ENCODE results near the gene GYS1. TPM values are rescaled to one million over a fixed set of nuclear protein-coding genes. Genes with fewer than 3 reads are reported as not detected.

Gene GYS1
- polyA plus RNA-seq, 1 experiment: 49.7 TPM

DNA sequence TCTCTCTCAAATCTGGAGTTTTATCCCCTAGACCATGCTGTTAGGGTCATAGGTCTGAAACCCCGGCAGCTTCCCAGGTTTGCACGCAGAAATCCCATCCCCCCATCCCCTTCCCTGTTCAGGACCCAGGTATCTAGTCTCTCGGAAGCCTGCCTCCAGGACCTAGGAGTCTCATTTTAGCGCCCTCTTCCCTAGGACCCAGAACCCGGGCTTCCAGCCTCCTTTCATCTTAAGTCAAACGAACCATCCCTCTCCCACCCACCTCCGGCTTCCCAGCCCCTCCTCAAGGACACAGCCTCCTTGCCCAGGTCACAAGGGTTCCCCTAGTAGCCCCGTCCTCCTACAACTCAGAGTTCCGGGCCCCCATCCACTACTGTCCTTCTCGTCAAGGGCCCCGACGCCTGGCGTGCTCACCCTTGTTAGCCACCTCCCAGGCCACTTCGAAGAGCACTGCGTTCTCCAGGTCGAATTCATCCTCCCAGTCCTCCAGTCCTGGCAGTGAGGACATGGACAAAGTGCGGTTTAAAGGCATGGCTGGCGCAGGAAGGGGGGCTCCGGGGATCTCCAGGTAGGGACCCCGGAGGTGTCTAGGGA is 431 bp downstream of the GYS1 start:
- POLR2A ChIA-PET: interaction anchor here (0.5 to 1.8 kb wide), 4 partner anchors 14 to 64 kb away, joined by 3 to 6 read pairs (median 4); partner anchors contain the start of gene CGB7
- CTCF ChIA-PET: interaction anchor here (0.8 to 2.7 kb wide), 19 partner anchors 11 to 205 kb away, joined by 3 to 44 read pairs (median 4); partner anchors contain the start of gene HSD17B14
- no peak for DNase-seq (ENCODE audit: low read depth)
- TF ChIP-seq, protein P1, sequence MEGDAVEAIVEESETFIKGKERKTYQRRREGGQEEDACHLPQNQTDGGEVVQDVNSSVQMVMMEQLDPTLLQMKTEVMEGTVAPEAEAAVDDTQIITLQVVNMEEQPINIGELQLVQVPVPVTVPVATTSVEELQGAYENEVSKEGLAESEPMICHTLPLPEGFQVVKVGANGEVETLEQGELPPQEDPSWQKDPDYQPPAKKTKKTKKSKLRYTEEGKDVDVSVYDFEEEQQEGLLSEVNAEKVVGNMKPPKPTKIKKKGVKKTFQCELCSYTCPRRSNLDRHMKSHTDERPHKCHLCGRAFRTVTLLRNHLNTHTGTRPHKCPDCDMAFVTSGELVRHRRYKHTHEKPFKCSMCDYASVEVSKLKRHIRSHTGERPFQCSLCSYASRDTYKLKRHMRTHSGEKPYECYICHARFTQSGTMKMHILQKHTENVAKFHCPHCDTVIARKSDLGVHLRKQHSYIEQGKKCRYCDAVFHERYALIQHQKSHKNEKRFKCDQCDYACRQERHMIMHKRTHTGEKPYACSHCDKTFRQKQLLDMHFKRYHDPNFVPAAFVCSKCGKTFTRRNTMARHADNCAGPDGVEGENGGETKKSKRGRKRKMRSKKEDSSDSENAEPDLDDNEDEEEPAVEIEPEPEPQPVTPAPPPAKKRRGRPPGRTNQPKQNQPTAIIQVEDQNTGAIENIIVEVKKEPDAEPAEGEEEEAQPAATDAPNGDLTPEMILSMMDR (IDR thresholded peaks at IDR 0.05; ENCODE audit: insufficient read depth, low read depth, low read length): no peak
- peaks cover 20% of the 10 kb centered on the region for H3K36me3 ChIP-seq (ENCODE audit: control insufficient read depth, insufficient read depth, low read length)
- H3K4me3 ChIP-seq (ENCODE audit: low read depth, low read length): peak overlapping the region; percentile 94
- H3K27me3 ChIP-seq (ENCODE audit: control insufficient read depth, insufficient read depth, low read length): no peaks in the 10 kb centered on the region

DNA sequence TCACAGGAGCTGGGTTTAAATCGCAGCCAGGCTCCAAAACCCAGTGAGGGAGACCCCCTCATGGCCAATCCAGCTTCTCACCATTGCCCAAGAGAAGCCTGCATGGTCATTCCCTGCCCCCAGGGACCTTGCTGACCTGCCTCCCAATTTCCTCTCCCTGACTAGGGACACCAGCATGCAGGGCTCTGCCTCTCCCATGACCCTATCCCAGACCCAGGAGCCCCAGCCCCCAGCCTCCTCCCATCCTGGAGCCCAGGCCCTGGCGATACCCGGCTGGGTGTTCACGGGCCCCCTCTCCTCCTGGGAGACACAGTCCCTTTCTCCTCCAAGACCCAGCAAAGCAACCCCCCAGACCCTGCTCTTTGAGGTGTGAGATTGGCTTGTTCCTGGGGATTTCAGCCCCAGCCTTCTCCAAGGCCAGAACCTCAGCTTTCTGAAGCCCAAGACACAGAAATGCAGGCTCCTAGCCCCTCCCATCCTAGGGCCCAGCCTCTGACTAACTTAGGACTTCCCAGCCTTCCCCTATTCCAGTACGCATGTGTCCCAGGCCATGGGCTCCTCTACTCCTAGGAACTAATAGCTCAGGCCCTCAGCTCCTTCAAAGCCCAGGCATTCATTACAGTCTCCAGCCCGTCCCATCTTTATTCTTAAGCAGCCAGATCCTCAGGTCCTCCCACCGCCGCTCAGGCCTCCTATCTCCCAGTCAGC is 1.1 kb downstream of the GYS1 start:
- no peak for DNase-seq (ENCODE audit: low read depth)
- Histone ChIP-seq H3K36me3 (ENCODE audit: control insufficient read depth, insufficient read depth, low read length) (peaks cover 23% of the 10 kb centered on the region), H3K4me3 (ENCODE audit: low read depth, low read length) (peak overlapping the region; percentile 94), H3K27me3 (ENCODE audit: control insufficient read depth, insufficient read depth, low read length) (no peaks in the 10 kb centered on the region)
- POLR2A ChIA-PET: interaction anchor here (0.5 to 0.6 kb wide), 5 partner anchors 13 to 176 kb away, joined by 4 to 10 read pairs (median 9); no protein-coding TSS in a partner anchor
- CTCF ChIA-PET: interaction anchor here (0.6 to 2.7 kb wide), 11 partner anchors 11 to 204 kb away, joined by 3 to 44 read pairs (median 4); no protein-coding TSS in a partner anchor
- TF ChIP-seq, protein P1 (IDR thresholded peaks at IDR 0.05; ENCODE audit: insufficient read depth, low read depth, low read length): no peak

DNA sequence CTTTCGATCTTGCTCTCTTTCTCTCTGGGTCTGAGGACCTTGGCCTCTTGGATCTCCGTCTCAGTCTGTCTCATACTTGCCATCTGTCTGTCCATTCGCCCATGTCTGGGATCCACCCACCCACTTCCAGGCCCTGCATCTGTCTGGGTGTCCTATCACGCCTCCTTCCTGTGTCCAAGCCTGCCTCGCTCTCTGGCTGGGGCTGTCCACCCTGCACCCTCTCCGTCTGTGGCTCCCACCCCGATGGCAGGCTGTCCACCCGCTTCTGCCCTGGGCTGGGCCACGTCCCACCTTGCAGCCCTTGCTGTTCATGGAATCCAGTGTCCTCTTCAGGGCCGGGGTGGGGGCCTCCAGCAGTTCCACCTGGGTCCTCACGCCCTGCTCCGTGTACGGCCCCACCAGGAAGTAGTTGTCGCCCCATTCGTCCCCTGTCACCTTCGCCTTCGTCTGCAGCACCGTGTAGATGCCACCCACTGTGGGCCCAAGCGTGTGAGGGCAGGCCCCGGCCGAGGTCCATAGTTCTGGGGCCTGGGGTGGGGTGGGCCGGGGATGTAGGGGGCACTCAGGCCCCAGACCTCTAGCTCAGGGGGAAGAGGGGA is 2.0 kb downstream of the GYS1 start:
- no peaks in the 10 kb centered on the region for H3K27me3 ChIP-seq (ENCODE audit: control insufficient read depth, insufficient read depth, low read length)
- peaks cover 25% of the 10 kb centered on the region for H3K36me3 ChIP-seq (ENCODE audit: control insufficient read depth, insufficient read depth, low read length)
- peak overlapping the region; percentile 94 for H3K4me3 ChIP-seq (ENCODE audit: low read depth, low read length)
- ChIA-PET CTCF (interaction anchor here (1.2 to 2.7 kb wide), 4 partner anchors 10 to 203 kb away, joined by 3 to 44 read pairs (median 6); no protein-coding TSS in a partner anchor), POLR2A (interaction anchor here (0.6 kb wide), 1 partner anchor 539 kb away, joined by 10 read pairs; no protein-coding TSS in a partner anchor)
- no peak for DNase-seq (ENCODE audit: low read depth)
- TF ChIP-seq, protein P1 (IDR thresholded peaks at IDR 0.05; ENCODE audit: insufficient read depth, low read depth, low read length): no peak

DNA sequence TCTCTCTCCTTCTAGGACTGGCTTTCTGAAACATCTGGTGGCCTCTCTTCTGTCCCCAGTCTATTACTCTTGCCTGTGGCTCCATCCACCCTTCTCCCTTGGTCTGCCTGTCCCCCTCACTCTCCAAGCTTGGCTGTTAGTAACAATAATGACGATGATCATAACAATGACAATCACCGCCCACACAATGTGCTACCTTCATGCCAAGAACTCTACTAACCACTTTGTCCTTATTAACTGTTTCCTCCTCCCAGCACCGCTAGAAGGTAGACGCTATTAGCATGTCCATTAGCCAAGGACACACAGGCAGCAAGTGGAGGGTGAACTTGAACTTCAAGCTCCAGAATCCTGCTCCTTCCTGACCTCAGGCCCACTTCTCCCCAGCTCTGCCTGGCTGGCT is 2.7 kb downstream of the GYS1 start:
- H3K27me3 ChIP-seq (ENCODE audit: control insufficient read depth, insufficient read depth, low read length): no peaks in the 10 kb centered on the region
- no peak for DNase-seq (ENCODE audit: low read depth)
- peaks cover 31% of the 10 kb centered on the region for H3K36me3 ChIP-seq (ENCODE audit: control insufficient read depth, insufficient read depth, low read length)
- TF ChIP-seq, protein P1 (IDR thresholded peaks at IDR 0.05; ENCODE audit: insufficient read depth, low read depth, low read length): no peak
- POLR2A ChIA-PET: interaction anchor here (0.6 kb wide), 1 partner anchor 540 kb away, joined by 10 read pairs; no protein-coding TSS in a partner anchor
- no peak overlapping the region for H3K4me3 ChIP-seq (ENCODE audit: low read depth, low read length)
- CTCF ChIA-PET: interaction anchor here (0.6 to 2.2 kb wide), 2 partner anchors 20 to 856 kb away, joined by 3 to 7 read pairs; no protein-coding TSS in a partner anchor

Measured in BJ (cell line).